Naive thymus-derived CD4-positive, alpha-beta T cell (primary cell): ENCODE measurements around the gene IRAK2. TPM values are rescaled to one million over a fixed set of nuclear protein-coding genes. Genes with fewer than 3 reads are reported as not detected.

Experiments used
- ATAC-seq: fragments of 150-1000 bp; cut with Tn5 transposase; 2 replicates; pipeline ENCODE4 v1.10.0; 2021; ENCODE audit warnings: mild to moderate bottlenecking, moderate library complexity
- CTCF ChIA-PET: fragments of 350-600 bp; sonication (Branson Sonifier 250); formaldehyde crosslinking; loops from one replicate; lab custom pipeline; 2021; ENCODE audit warnings: antibody characterized with exemption; lab: Charles Lee
- POLR2A ChIA-PET: fragments of 350-600 bp; sonication (Branson Sonifier 250); formaldehyde crosslinking; loops from one replicate; lab custom pipeline; 2021; ENCODE audit warnings: antibody characterized with exemption, inconsistent platforms; lab: Charles Lee
- DNase-seq, 9 donors: peaks; one replicate each; pipeline versions ENCODE4 v3.0.0 to v3.0.0-alpha.2; 2020 to 2022; ENCODE audit warnings: mixed read lengths in 1 of 9
- H3K27ac ChIP-seq: one replicate; pipeline ENCODE4 v1.7.0; 2013; ENCODE audit warnings: mild to moderate bottlenecking, low read depth, low read length, moderate library complexity
- H3K27me3 ChIP-seq, 2 donors: one replicate each; pipeline ENCODE4 v1.7.0; 2013; ENCODE audit warnings: low read length in 2 of 2, mild to moderate bottlenecking in 2 of 2, moderate library complexity in 2 of 2; ENCODE audit not compliant: control insufficient read depth in 2 of 2, insufficient read depth in 2 of 2
- H3K36me3 ChIP-seq, 3 experiments: 1 replicate in 2 of 3; 2 replicates in 1 of 3; pipeline ENCODE4 v1.7.0; 2013; ENCODE audit warnings: low read length in 3 of 3, mild to moderate bottlenecking in 3 of 3, moderate library complexity in 1 of 3; ENCODE audit not compliant: insufficient read depth in 3 of 3, control insufficient read depth in 2 of 3
- H3K4me1 ChIP-seq, 2 donors: one replicate each; pipeline ENCODE4 v1.7.0; 2013; ENCODE audit warnings: low read length in 2 of 2, mild to moderate bottlenecking in 2 of 2, moderate library complexity in 1 of 2; ENCODE audit not compliant: control insufficient read depth in 2 of 2, insufficient read depth in 2 of 2
- H3K4me3 ChIP-seq: 2 replicates; pipeline ENCODE4 v1.7.0; 2013; ENCODE audit warnings: mild to moderate bottlenecking, low read length
- H3K9me3 ChIP-seq, 3 experiments: 1 replicate in 2 of 3; 2 replicates in 1 of 3; pipeline ENCODE4 v1.7.0; 2013; ENCODE audit warnings: low read length in 3 of 3; ENCODE audit not compliant: control insufficient read depth in 2 of 3
- H3K27ac Mint-ChIP-seq, 9 donors: one replicate each; pipeline ENCODE4 v1.8.0; 2020 to 2022; ENCODE audit warnings: mixed read lengths in 9 of 9, mild to moderate bottlenecking in 8 of 9, moderate library complexity in 5 of 9, inconsistent platforms in 2 of 9
- H3K27me3 Mint-ChIP-seq, 5 donors: one replicate each; pipeline ENCODE4 v1.8.0; 2021 to 2022; ENCODE audit warnings: mixed read lengths in 5 of 5, mild to moderate bottlenecking in 1 of 5
- H3K36me3 Mint-ChIP-seq, 5 donors: one replicate each; pipeline ENCODE4 v1.8.0; 2020 to 2022; ENCODE audit warnings: mixed read lengths in 5 of 5, mild to moderate bottlenecking in 3 of 5, inconsistent platforms in 1 of 5
- H3K4me1 Mint-ChIP-seq, 7 donors: one replicate each; pipeline ENCODE4 v1.8.0; 2020 to 2022; ENCODE audit warnings: mixed read lengths in 7 of 7, mild to moderate bottlenecking in 3 of 7, inconsistent platforms in 1 of 7
- H3K4me3 Mint-ChIP-seq, 10 donors: one replicate each; pipeline ENCODE4 v1.8.0; 2020 to 2022; ENCODE audit warnings: mild to moderate bottlenecking in 10 of 10, mixed read lengths in 10 of 10, moderate library complexity in 6 of 10, inconsistent platforms in 2 of 10
- H3K9me3 Mint-ChIP-seq, 11 donors: one replicate each; pipeline ENCODE4 v1.8.0; 2020 to 2022; ENCODE audit warnings: mixed read lengths in 11 of 11, mild to moderate bottlenecking in 4 of 11, inconsistent platforms in 1 of 11, moderate library complexity in 1 of 11
- intact Hi-C, 2 donors: fragments of 100-400 bp; cut with micrococcal nuclease; formaldehyde crosslinking; loops; one replicate each; pipeline ENCODE4 v1.15.1; 2023
- polyA plus RNA-seq, 2 donors: library from polyadenylated mRNA; unstranded; fragments of 300-500 nt; fragmentation: Illumina TruSeq; gene quantifications; one replicate each; pipeline ENCODE4 v1.2.3, GENCODE V29; 2021
- total RNA-seq, 6 experiments: library from RNA in 5 of 6; stranded (reverse) in 5 of 6; gene quantifications; 1 replicate in 5 of 6; 2 replicates in 1 of 6; pipeline ENCODE4 v1.2.3 and lab custom pipeline; 2021 to 2026

The IRAK2 gene
- total and polyA plus RNA-seq, 7 experiments from 2014 or later, result 1.5 to 4.8 (median 2.3) TPM

GRCh38 chr3:10279384-10280176 lies 114.9 kb downstream of the IRAK2 start:
- DNase-seq, result no peak
- Histone ChIP-seq H3K4me3 (no peak overlapping the region), H3K4me1 (peaks cover 7% of the 10 kb centered on the region in 2 donors), H3K9me3 (no peaks in the 10 kb centered on the region), H3K27ac (no peak overlapping the region), H3K36me3 (peaks cover 5 to 75% (median 23%) of the 10 kb centered on the region in 3 experiments), H3K27me3 (no peaks in the 10 kb centered on the region)
- H3K4me3 Mint-ChIP-seq, result peak overlapping the region in 3 of 10 donors; percentile 25 to 32 (median 29)
- CTCF ChIA-PET, result interaction anchor here (0.6 to 1.7 kb wide), 3 partner anchors 7 to 346 kb away, joined by 3 to 5 read pairs (median 4); no protein-coding TSS in a partner anchor
- POLR2A ChIA-PET, result no interaction called here
- H3K36me3 Mint-ChIP-seq, result peaks cover 0 to 44% (median 9%) of the 10 kb centered on the region in 5 donors
- ATAC-seq, result no peak
- H3K27me3 Mint-ChIP-seq, result no peaks in the 10 kb centered on the region
- H3K27ac Mint-ChIP-seq, result peak overlapping the region in 6 of 9 donors; percentile 32 to 86 (median 51)
- H3K9me3 Mint-ChIP-seq, result no peaks in the 10 kb centered on the region
- H3K4me1 Mint-ChIP-seq, result peaks cover 7 to 48% (median 36%) of the 10 kb centered on the region in 7 donors
- intact Hi-C loops, result loop anchor here in 1 of 2 donors (2.0 to 10.0 kb wide), 2 partner anchors 15 to 775 kb away; no protein-coding TSS in a partner anchor

- CTCF ChIA-PET, result interaction anchor here (1.3 to 1.7 kb wide), 2 partner anchors 8 to 17 kb away, joined by 4 to 5 read pairs; no protein-coding TSS in a partner anchor
- Mint-ChIP-seq H3K4me3 (peak overlapping the region in 1 of 10 donors; percentile 29), H3K36me3 (peaks cover 0 to 44% (median 9%) of the 10 kb centered on the region in 5 donors)
Observed at GRCh38 chr3:10280177-10280529, 115.4 kb downstream of the IRAK2 start.

GRCh38 chr3:10280571-10280970 lies 115.9 kb downstream of the IRAK2 start:
- no peak for DNase-seq
- POLR2A ChIA-PET, result interaction anchor here (1.3 kb wide), 1 partner anchor 38 kb away, joined by 3 read pairs; no protein-coding TSS in a partner anchor

More at GRCh38 chr3:10280177-10280529, 115.4 kb downstream of the IRAK2 start:
- Histone ChIP-seq H3K9me3 (no peaks in the 10 kb centered on the region), H3K27me3 (no peaks in the 10 kb centered on the region), H3K4me3 (no peak overlapping the region), H3K36me3 (peaks cover 5 to 75% (median 23%) of the 10 kb centered on the region in 3 experiments), H3K27ac (no peak overlapping the region), H3K4me1 (peaks cover 12% of the 10 kb centered on the region in 2 donors)
- H3K27me3 Mint-ChIP-seq, result no peaks in the 10 kb centered on the region
- ATAC-seq, result no peak
- peak overlapping the region in 7 of 9 donors; percentile 32 to 86 (median 61) for H3K27ac Mint-ChIP-seq
- no peak for DNase-seq
- POLR2A ChIA-PET, result interaction anchor here (1.3 kb wide), 1 partner anchor 37 kb away, joined by 3 read pairs; no protein-coding TSS in a partner anchor
- no peaks in the 10 kb centered on the region for H3K9me3 Mint-ChIP-seq
- H3K4me1 Mint-ChIP-seq, result peaks cover 11 to 52% (median 40%) of the 10 kb centered on the region in 7 donors
- intact Hi-C loops, result loop anchor here in 1 of 2 donors (2.0 to 10.0 kb wide), 2 partner anchors 15 to 775 kb away; no protein-coding TSS in a partner anchor

GRCh38 chr3:10281951-10282350 lies 117.2 kb downstream of the IRAK2 start:
- Mint-ChIP-seq H3K4me1 (peaks cover 8 to 48% (median 32%) of the 10 kb centered on the region in 7 donors), H3K27ac (peak overlapping the region in 5 of 9 donors; percentile 4 to 75 (median 33)), H3K4me3 (no peak overlapping the region), H3K9me3 (no peaks in the 10 kb centered on the region), H3K27me3 (no peaks in the 10 kb centered on the region), H3K36me3 (peaks cover 0 to 47% (median 5%) of the 10 kb centered on the region in 5 donors)
- Histone ChIP-seq H3K4me3 (no peak overlapping the region), H3K4me1 (peaks cover 12 to 13% of the 10 kb centered on the region in 2 donors), H3K9me3 (no peaks in the 10 kb centered on the region), H3K27me3 (no peaks in the 10 kb centered on the region), H3K27ac (no peak overlapping the region), H3K36me3 (peaks cover 5 to 71% (median 16%) of the 10 kb centered on the region in 3 experiments)
- ChIA-PET CTCF (interaction anchor here (0.5 kb wide), 1 partner anchor 454 kb away, joined by 3 read pairs; no protein-coding TSS in a partner anchor), POLR2A (no interaction called here)
- intact Hi-C loops, result loop anchor here in 1 of 2 donors (2.0 to 10.0 kb wide), 2 partner anchors 17 to 777 kb away; no protein-coding TSS in a partner anchor
- no peak for DNase-seq
- no peak for ATAC-seq

More at GRCh38 chr3:10280571-10280970, 115.9 kb downstream of the IRAK2 start:
- intact Hi-C loops, result loop anchor here in 1 of 2 donors (2.0 to 10.0 kb wide), 2 partner anchors 16 to 776 kb away; no protein-coding TSS in a partner anchor
- peaks cover 8 to 51% (median 39%) of the 10 kb centered on the region in 7 donors for H3K4me1 Mint-ChIP-seq
- H3K9me3 Mint-ChIP-seq, result no peaks in the 10 kb centered on the region
- peak overlapping the region in 5 of 9 donors; percentile 41 to 86 (median 71) for H3K27ac Mint-ChIP-seq
- Histone ChIP-seq H3K4me1 (peaks cover 12 to 13% of the 10 kb centered on the region in 2 donors), H3K4me3 (no peak overlapping the region), H3K9me3 (no peaks in the 10 kb centered on the region), H3K27me3 (no peaks in the 10 kb centered on the region), H3K27ac (no peak overlapping the region), H3K36me3 (peaks cover 5 to 73% (median 22%) of the 10 kb centered on the region in 3 experiments)
- no peak for ATAC-seq
- CTCF ChIA-PET, result interaction anchor here (1.3 to 1.7 kb wide), 2 partner anchors 8 to 17 kb away, joined by 4 to 5 read pairs; no protein-coding TSS in a partner anchor
- H3K4me3 Mint-ChIP-seq, result no peak overlapping the region
- no peaks in the 10 kb centered on the region for H3K27me3 Mint-ChIP-seq
- peaks cover 0 to 42% (median 9%) of the 10 kb centered on the region in 5 donors for H3K36me3 Mint-ChIP-seq

GRCh38 chr3:10283638-10284037 lies 118.9 kb downstream of the IRAK2 start:
- H3K4me1 Mint-ChIP-seq, result peaks cover 7 to 43% (median 28%) of the 10 kb centered on the region in 7 donors
- no peak for ATAC-seq
- H3K4me3 Mint-ChIP-seq, result no peak overlapping the region
- no peaks in the 10 kb centered on the region for H3K9me3 Mint-ChIP-seq
- H3K27me3 ChIP-seq, result no peaks in the 10 kb centered on the region
- peak overlapping the region in 7 of 9 donors; percentile 28 to 88 (median 59) for H3K27ac Mint-ChIP-seq
- no peaks in the 10 kb centered on the region for H3K27me3 Mint-ChIP-seq
- intact Hi-C loops, result loop anchor here in 1 of 2 donors (10.0 kb wide), 1 partner anchor 779 kb away; no protein-coding TSS in a partner anchor
- H3K4me1 ChIP-seq, result peaks cover 12 to 13% of the 10 kb centered on the region in 2 donors
- H3K9me3 ChIP-seq, result no peaks in the 10 kb centered on the region
- peaks cover 0 to 39% (median 5%) of the 10 kb centered on the region in 5 donors for H3K36me3 Mint-ChIP-seq
- H3K27ac ChIP-seq, result no peak overlapping the region
- no peak for DNase-seq
- no peak overlapping the region for H3K4me3 ChIP-seq
- ChIA-PET CTCF (interaction anchor here (0.6 to 1.0 kb wide), 3 partner anchors 20 to 110 kb away, joined by 3 read pairs; no protein-coding TSS in a partner anchor), POLR2A (interaction anchor here (1.2 kb wide), 1 partner anchor 10 kb away, joined by 3 read pairs; the partner anchor contains the start of gene GHRL)
- peaks cover 4 to 61% (median 5%) of the 10 kb centered on the region in 3 experiments for H3K36me3 ChIP-seq

- peaks cover 12 to 13% of the 10 kb centered on the region in 2 donors for H3K4me1 ChIP-seq
- Mint-ChIP-seq H3K4me3 (peak overlapping the region in 3 of 10 donors; percentile 11 to 60 (median 16)), H3K27ac (peak overlapping the region; percentile 19 to 88 (median 71)), H3K4me1 (peaks cover 7 to 43% (median 28%) of the 10 kb centered on the region in 7 donors), H3K9me3 (no peaks in the 10 kb centered on the region), H3K27me3 (no peaks in the 10 kb centered on the region), H3K36me3 (peaks cover 0 to 38% (median 5%) of the 10 kb centered on the region in 5 donors)
- ChIA-PET CTCF (no interaction called here), POLR2A (no interaction called here)
- H3K36me3 ChIP-seq, result peaks cover 0 to 61% (median 4%) of the 10 kb centered on the region in 3 experiments
- ATAC-seq (peak; percentile 85), DNase-seq (peak in 4 of 9 donors; percentile 11 to 57 (median 30))
- intact Hi-C loops, result loop anchor here in 1 of 2 donors (10.0 kb wide), 1 partner anchor 780 kb away; no protein-coding TSS in a partner anchor
- H3K4me3 ChIP-seq, result no peak overlapping the region
- no peaks in the 10 kb centered on the region for H3K9me3 ChIP-seq
- H3K27ac ChIP-seq, result peak overlapping the region; percentile 35
- H3K27me3 ChIP-seq, result no peaks in the 10 kb centered on the region
Observed at GRCh38 chr3:10284496-10284895, 119.8 kb downstream of the IRAK2 start.
